K562 (cell line): ENCODE results near the gene PARD3.

ENCODE experiments used
- CTCF ChIP-seq, 3 experiments: IDR thresholded peaks in 2 of 3; conservative IDR thresholded peaks in 1 of 3; 2 replicates each; pipeline ENCODE4 v1.5.1; 2011 to 2012; ENCODE audit warnings: low read length in 3 of 3, mild to moderate bottlenecking in 3 of 3, control low read depth in 2 of 3, improper control_type of control experiment in 1 of 3, inconsistent platforms in 1 of 3, low read depth in 1 of 3, mixed read lengths in 1 of 3, moderate library complexity in 1 of 3; ENCODE audit not compliant: insufficient read depth in 2 of 3
- FIP1L1 ChIP-seq: fragments of 200-400 bp; formaldehyde crosslinking; IDR thresholded peaks from 2 replicates; pipeline ENCODE4 v1.6.1; 2018; ENCODE audit warnings: mild to moderate bottlenecking, low read depth, low read length; ENCODE audit not compliant: poor library complexity, severe bottlenecking
- GTF2F1 ChIP-seq: IDR thresholded peaks from 2 replicates; pipeline ENCODE4 v1.6.1; 2011; ENCODE audit warnings: low read depth, low read length, improper control_type of control experiment
- HDGF ChIP-seq: fragments of 450-650 bp; IDR thresholded peaks from 2 replicates; pipeline ENCODE4 v1.6.1; 2016
- POLR2A ChIP-seq: fragments of 450-650 bp; conservative IDR thresholded peaks from 2 replicates; pipeline ENCODE4 v1.6.1; 2016
- REST ChIP-seq, 2 experiments: fragments of 450-650 bp; formaldehyde crosslinking in 1 of 2; IDR thresholded peaks; 2 replicates each; pipeline versions ENCODE4 v1.4.0 to v1.6.1; 2014 to 2020; ENCODE audit warnings: mild to moderate bottlenecking in 2 of 2, borderline replicate concordance in 1 of 2, low read depth in 1 of 2
- SMAD4 ChIP-seq: fragments of 250-450 bp; sonication (Bioruptor Pico); conservative IDR thresholded peaks from 2 replicates; pipeline ENCODE4 v1.8.0; 2021; ENCODE audit warnings: inconsistent platforms, mild to moderate bottlenecking, moderate library complexity
- ZNF174 ChIP-seq: fragments of 250-450 bp; sonication (Bioruptor Pico); IDR thresholded peaks from 2 replicates; pipeline ENCODE4 v1.4.0; 2020; ENCODE audit warnings: mild to moderate bottlenecking
- TF ChIP-seq, protein P1 (sequence below): sonication (generic); formaldehyde crosslinking; IDR thresholded peaks from 2 replicates; pipeline ENCODE4 v1.5.0; 2020; ENCODE audit warnings: missing genetic modification reagents
- TF ChIP-seq, protein P2 (sequence below): fragments of 250-450 bp; sonication (Bioruptor Pico); IDR thresholded peaks from 2 replicates; pipeline ENCODE4 v1.6.1; 2021; ENCODE audit warnings: mild to moderate bottlenecking

GRCh38 chr10:34335960-34336690 lies 479.0 kb downstream of the PARD3 start:
- TF ChIP-seq, protein P1, sequence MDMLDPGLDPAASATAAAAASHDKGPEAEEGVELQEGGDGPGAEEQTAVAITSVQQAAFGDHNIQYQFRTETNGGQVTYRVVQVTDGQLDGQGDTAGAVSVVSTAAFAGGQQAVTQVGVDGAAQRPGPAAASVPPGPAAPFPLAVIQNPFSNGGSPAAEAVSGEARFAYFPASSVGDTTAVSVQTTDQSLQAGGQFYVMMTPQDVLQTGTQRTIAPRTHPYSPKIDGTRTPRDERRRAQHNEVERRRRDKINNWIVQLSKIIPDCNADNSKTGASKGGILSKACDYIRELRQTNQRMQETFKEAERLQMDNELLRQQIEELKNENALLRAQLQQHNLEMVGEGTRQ (CRISPR knock-in tag): no peak
- no peak for TF ChIP-seq CTCF (IDR thresholded peaks at IDR 0.05 in 2 of 3, conservative IDR thresholded peaks at IDR 0.05 in 1 of 3; ENCODE audit: insufficient read depth in 2 of 3, low read depth in 1 of 3, low read length in 3 of 3)
- TF ChIP-seq REST (IDR thresholded peaks at IDR 0.05; ENCODE audit: borderline replicate concordance): no peak
- TF ChIP-seq REST (CRISPR knock-in tag; IDR thresholded peaks at IDR 0.05; ENCODE audit: low read depth): no peak
- no peak for TF ChIP-seq SMAD4
- TF ChIP-seq HDGF: no peak
- no peak for TF ChIP-seq ZNF174 (CRISPR knock-in tag)
- no peak for TF ChIP-seq POLR2A
- TF ChIP-seq GTF2F1: no peak
- TF ChIP-seq FIP1L1: no peak
- TF ChIP-seq, protein P2, sequence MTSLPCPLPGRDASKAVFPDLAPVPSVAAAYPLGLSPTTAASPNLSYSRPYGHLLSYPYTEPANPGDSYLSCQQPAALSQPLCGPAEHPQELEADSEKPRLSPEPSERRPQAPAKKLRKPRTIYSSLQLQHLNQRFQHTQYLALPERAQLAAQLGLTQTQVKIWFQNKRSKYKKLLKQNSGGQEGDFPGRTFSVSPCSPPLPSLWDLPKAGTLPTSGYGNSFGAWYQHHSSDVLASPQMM: no peak
